ENCODE results near the gene SFTPD.

DNA sequence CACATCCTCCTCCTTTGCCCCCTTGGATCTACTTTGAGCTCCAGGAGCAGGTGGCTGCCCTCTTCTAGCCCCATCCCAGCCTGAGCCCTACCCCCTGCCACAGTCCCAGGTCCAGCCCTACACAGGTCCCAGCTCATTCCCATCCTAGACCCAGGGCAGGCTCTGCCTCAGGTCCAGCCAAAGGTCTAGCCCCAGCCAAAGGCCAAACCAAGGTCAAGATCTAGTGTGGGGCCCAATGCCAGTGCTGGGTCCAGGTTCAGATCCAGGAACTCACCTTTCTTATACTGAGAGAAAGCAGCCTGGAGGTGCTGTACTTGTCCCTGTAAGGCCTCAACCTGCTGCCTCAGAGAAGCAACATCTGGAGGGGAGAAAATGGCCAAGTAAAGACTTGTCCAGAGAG, 8.5 kb downstream of the SFTPD start:
- no peak for TF ChIP-seq EZH2 (IDR thresholded peaks at IDR 0.05)
- TF ChIP-seq POLR2AphosphoS5 (IDR thresholded peaks at IDR 0.05; ENCODE audit: borderline replicate concordance, low read depth, low read length) = no peak
- no peak for TF ChIP-seq FOXP2 (optimal IDR thresholded peaks at IDR 0.05; ENCODE audit: control extremely low read depth, extremely low read length, insufficient read depth)

All from SK-N-MC (cell line).